HepG2 (cell line): ENCODE results near the gene USP19. TPM values are rescaled to one million over a fixed set of nuclear protein-coding genes. Genes with fewer than 3 reads are reported as not detected.

Experiments
- CREB1 ChIP-seq, 2 experiments: fragments of 450-650 bp in 1 of 2; IDR thresholded peaks; 2 replicates each; pipeline ENCODE4 v1.6.1; 2016 to 2017; ENCODE audit warnings: control low read depth in 1 of 2, mild to moderate bottlenecking in 1 of 2, missing compliant biosample characterization in 1 of 2, missing genetic modification characterization in 1 of 2
- HNF4A ChIP-seq: sonication (generic); formaldehyde crosslinking; IDR thresholded peaks from 2 replicates; pipeline ENCODE4 v1.4.0; 2020; ENCODE audit warnings: missing genetic modification reagents
- MAZ ChIP-seq, 2 experiments: sonication (generic) in 1 of 2; formaldehyde crosslinking in 1 of 2; IDR thresholded peaks; 2 replicates each; pipeline versions ENCODE4 v1.5.0 to v1.6.1; 2012 to 2020; ENCODE audit warnings: low read depth in 2 of 2, mild to moderate bottlenecking in 2 of 2, borderline replicate concordance in 1 of 2, improper control_type of control experiment in 1 of 2, low read length in 1 of 2, missing genetic modification reagents in 1 of 2, moderate library complexity in 1 of 2
- MYC ChIP-seq: sonication (generic); formaldehyde crosslinking; IDR thresholded peaks from 2 replicates; pipeline ENCODE4 v1.9.0; 2021; ENCODE audit warnings: missing genetic modification reagents, borderline replicate concordance
- PAXIP1 ChIP-seq: sonication (generic); formaldehyde crosslinking; conservative IDR thresholded peaks from 2 replicates; pipeline ENCODE4 v1.4.0; 2020; ENCODE audit warnings: mild to moderate bottlenecking, missing genetic modification reagents, moderate library complexity
- RORA ChIP-seq: sonication (generic); formaldehyde crosslinking; IDR thresholded peaks from 2 replicates; pipeline ENCODE4 v1.5.0; 2020; ENCODE audit warnings: mild to moderate bottlenecking, missing genetic modification reagents, moderate library complexity
- SAP130 ChIP-seq: IDR thresholded peaks from 2 replicates; pipeline ENCODE4 v1.6.1; 2016; ENCODE audit warnings: low read depth
- XRCC5 ChIP-seq: fragments of 200-400 bp; formaldehyde crosslinking; optimal IDR thresholded peaks from 2 replicates; pipeline ENCODE3; 2017; ENCODE audit warnings: mild to moderate bottlenecking, low read length
- ZMYM3 ChIP-seq: sonication (generic); formaldehyde crosslinking; IDR thresholded peaks from 2 replicates; pipeline ENCODE4 v1.5.1; 2020; ENCODE audit warnings: mild to moderate bottlenecking, missing genetic modification reagents
- polyA plus RNA-seq, 8 experiments: library from polyadenylated mRNA; depleted of rRNA in 3 of 8; stranded (reverse) in 7 of 8; unstranded in 1 of 8; fragments of >200 nt; fragmentation: Illumina TruSeq in 4 of 8; extraction: Trizol in 4 of 8; gene quantifications; 2 replicates each; pipeline versions ENCODE4 v1.2.1 to v1.2.3, GENCODE V29; 2011 to 2016; ENCODE audit warnings: low read depth in 4 of 8, missing spikeins in 1 of 8, mixed read lengths in 1 of 8; ENCODE audit not compliant: insufficient read depth in 1 of 8
- total RNA-seq, 5 experiments: library from RNA; depleted of rRNA; stranded (reverse); fragments of >200 nt; fragmentation: Illumina TruSeq; extraction: Trizol; gene quantifications; 2 replicates each; pipeline ENCODE4 v1.2.3, GENCODE V29; 2016; ENCODE audit warnings: low read depth in 1 of 5

Gene USP19
- total and polyA plus RNA-seq, 2 of the 13 experiments (the other 11 are each of a cell fraction or from before 2014, with no cell fraction given): 28.3 to 31.7 TPM

DNA sequence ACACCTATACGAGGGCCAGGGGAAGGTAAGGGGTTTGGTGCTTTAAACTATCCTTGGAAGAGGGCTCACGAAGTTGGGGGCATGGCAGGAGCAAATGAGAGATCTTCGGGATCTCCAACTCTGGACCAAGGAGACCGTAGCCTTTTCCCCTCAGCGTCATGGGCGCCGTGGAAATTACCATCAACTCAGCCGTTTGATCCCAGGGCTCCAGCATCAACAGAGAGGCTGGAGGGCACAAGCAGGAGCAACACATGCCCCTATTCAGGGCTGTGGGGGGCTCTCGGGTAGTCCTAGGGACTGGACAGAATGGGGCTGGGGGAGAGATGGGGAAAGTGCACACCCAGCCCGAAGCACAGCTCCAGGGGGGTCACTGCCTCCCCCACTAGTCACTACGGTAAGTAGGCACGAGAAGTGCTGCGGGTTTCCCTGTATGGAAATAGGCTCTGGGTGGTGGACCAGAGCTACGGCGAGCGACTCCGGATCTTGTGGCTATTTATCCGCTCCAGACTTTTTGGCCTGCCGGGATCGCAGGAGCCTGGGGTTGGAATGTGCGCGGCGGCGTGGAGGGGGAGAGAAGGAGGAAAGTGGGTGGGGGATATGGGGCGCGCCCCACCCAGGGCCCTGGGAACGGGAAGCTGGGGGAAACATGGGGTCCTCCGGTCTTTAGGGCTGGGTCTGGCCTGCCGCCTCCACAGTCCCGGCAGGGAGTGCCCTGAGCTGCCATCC is 12.8 kb upstream of the USP19 start (continued):
- peak; percentile 44; the same call in 1 of the 2 replicates for TF ChIP-seq PAXIP1 (CRISPR knock-in tag)
- TF ChIP-seq XRCC5: peak; percentile 80
- no peak for TF ChIP-seq HNF4A (CRISPR knock-in tag)
- TF ChIP-seq MYC (CRISPR knock-in tag): peak; percentile 49; the same call in 1 of the 2 replicates
- no peak for TF ChIP-seq CREB1 (IDR thresholded peaks at IDR 0.05)
- TF ChIP-seq CREB1 (CRISPR knock-in tag; IDR thresholded peaks at IDR 0.05): 0 out of 2 replicates have a peak, but pooled peaks have one; percentile 4
- no peak for TF ChIP-seq RORA
- TF ChIP-seq ZMYM3: peak; percentile 17; the same call in 1 of the 2 replicates
- TF ChIP-seq MAZ (IDR thresholded peaks at IDR 0.05; ENCODE audit: borderline replicate concordance, low read depth, low read length): peak; percentile 83; the same call in 1 of the 2 replicates
- TF ChIP-seq MAZ (CRISPR knock-in tag; IDR thresholded peaks at IDR 0.05; ENCODE audit: low read depth): no peak; the same call in 1 of the 2 replicates
- peak; percentile 31 for TF ChIP-seq SAP130
